ENCODE results near the gene AFAP1. TPM values are rescaled to one million over a fixed set of nuclear protein-coding genes. Genes with fewer than 3 reads are reported as not detected.

The AFAP1 gene
- total RNA-seq, 2 donors from 2014 or later: 9.6 to 35.3 TPM

GRCh38 chr4:7873881-7874280 is 65.8 kb downstream of the AFAP1 start:
- H3K27ac ChIP-seq: no peak overlapping the region
- intact Hi-C loops (cut with DNase I): no loop called here
- no peak overlapping the region for H3K4me3 ChIP-seq
- ATAC-seq (no peak), DNase-seq (no peak)
- 89 to 96% methylated on average over 1 of the region's 1 CpG for WGBS, 2 donors
- H3K4me1 ChIP-seq: peaks cover 17% of the 10 kb centered on the region
- TF ChIP-seq POLR2A (IDR thresholded peaks at IDR 0.05) (no peak), CTCF (IDR thresholded peaks at IDR 0.05) (no peak)
- H3K36me3 ChIP-seq (replicated peaks in 1 of 2; ENCODE audit: insufficient read depth in 1 of 2, low read depth in 2 of 2): no peaks in the 10 kb centered on the region
- no peaks in the 10 kb centered on the region for H3K9me3 ChIP-seq
- H3K27me3 ChIP-seq: no peaks in the 10 kb centered on the region

- no peak overlapping the region for H3K4me3 ChIP-seq
- no peaks in the 10 kb centered on the region for H3K36me3 ChIP-seq (replicated peaks in 1 of 2; ENCODE audit: insufficient read depth in 1 of 2, low read depth in 2 of 2)
- peak; percentile 72 to 89 (median 86) for DNase-seq
- 18 to 20% methylated on average over 4 of the region's 4 CpGs for WGBS, 2 donors
- H3K4me1 ChIP-seq: peaks cover 13% of the 10 kb centered on the region
- ATAC-seq: peak; percentile 75
- peak in 1 of 7 experiments; percentile 7 for TF ChIP-seq CTCF (IDR thresholded peaks at IDR 0.05)
- TF ChIP-seq POLR2A (IDR thresholded peaks at IDR 0.05): no peak
- H3K9me3 ChIP-seq: no peaks in the 10 kb centered on the region
- H3K27ac ChIP-seq: peak overlapping the region; percentile 40 to 66 (median 55)
- H3K27me3 ChIP-seq: no peaks in the 10 kb centered on the region
- intact Hi-C loops (cut with DNase I): no loop called here
Measured at GRCh38 chr4:7872264-7872771, 67.3 kb downstream of the AFAP1 start.

- Histone ChIP-seq H3K4me1 (peaks cover 13% of the 10 kb centered on the region), H3K4me3 (no peak overlapping the region), H3K36me3 (replicated peaks in 1 of 2; ENCODE audit: insufficient read depth in 1 of 2, low read depth in 2 of 2) (no peaks in the 10 kb centered on the region), H3K27ac (peak overlapping the region in 1 of 4 donors; percentile 40), H3K27me3 (no peaks in the 10 kb centered on the region), H3K9me3 (no peaks in the 10 kb centered on the region)
- intact Hi-C loops (cut with DNase I): no loop called here
- no peak for TF ChIP-seq POLR2A (IDR thresholded peaks at IDR 0.05)
- TF ChIP-seq CTCF (IDR thresholded peaks at IDR 0.05): no peak
- WGBS, 2 donors: 81% methylated on average over 16 of the region's 16 CpGs
- ATAC-seq (no peak), DNase-seq (no peak)
Measured at GRCh38 chr4:7871356-7871755, 68.3 kb downstream of the AFAP1 start.

GRCh38 chr4:7868892-7869471 is 70.7 kb downstream of the AFAP1 start:
- WGBS, 2 donors: 91 to 96% methylated on average over 4 of the region's 4 CpGs
- Histone ChIP-seq H3K9me3 (no peaks in the 10 kb centered on the region), H3K36me3 (replicated peaks in 1 of 2; ENCODE audit: insufficient read depth in 1 of 2, low read depth in 2 of 2) (no peaks in the 10 kb centered on the region), H3K27ac (no peak overlapping the region), H3K4me3 (no peak overlapping the region), H3K27me3 (no peaks in the 10 kb centered on the region), H3K4me1 (peaks cover 13% of the 10 kb centered on the region)
- no peak for DNase-seq
- TF ChIP-seq POLR2A (IDR thresholded peaks at IDR 0.05) (no peak), CTCF (IDR thresholded peaks at IDR 0.05) (no peak)
- intact Hi-C loops (cut with DNase I): no loop called here
- no peak for ATAC-seq

GRCh38 chr4:7868436-7868775 is 71.3 kb downstream of the AFAP1 start:
- DNase-seq (no peak), ATAC-seq (no peak)
- Histone ChIP-seq H3K4me1 (peaks cover 13% of the 10 kb centered on the region), H3K9me3 (no peaks in the 10 kb centered on the region), H3K27me3 (no peaks in the 10 kb centered on the region), H3K4me3 (no peak overlapping the region), H3K36me3 (replicated peaks in 1 of 2; ENCODE audit: insufficient read depth in 1 of 2, low read depth in 2 of 2) (no peaks in the 10 kb centered on the region), H3K27ac (no peak overlapping the region)
- no peak for TF ChIP-seq POLR2A (IDR thresholded peaks at IDR 0.05)
- TF ChIP-seq CTCF (IDR thresholded peaks at IDR 0.05): no peak
- intact Hi-C loops (cut with DNase I): no loop called here
- WGBS, 2 donors: 88 to 92% methylated on average over 5 to 6 of the region's 6 CpGs
